Right lobe of liver (tissue), 6 donors: Measurements from ENCODE around the gene TSC22D4. TPM values are rescaled to one million over a fixed set of nuclear protein-coding genes. Genes with fewer than 3 reads are reported as not detected.

Source experiments
- ATAC-seq, 4 donors: fragments of 200-7000 bp; cut with Tn5 transposase; one replicate each; pipeline ENCODE4 v1.9.1; 2020; ENCODE audit warnings: mild to moderate bottlenecking in 4 of 4, moderate library complexity in 4 of 4
- DNase-seq, 3 donors: peaks; one replicate each; pipeline ENCODE4 v3.0.0-alpha.2; 2020
- H3K27ac ChIP-seq, 3 donors: fragments of 200-600 bp; one replicate each; pipeline ENCODE4 v1.8.0; 2022
- H3K27me3 ChIP-seq, 2 donors: fragments of 200-600 bp; one replicate each; pipeline ENCODE4 v1.8.0; 2022
- H3K36me3 ChIP-seq, 4 donors: fragments of 200-600 bp; sonication (generic) in 1 of 4; one replicate each; pipeline versions ENCODE4 v1.5.1 to v1.8.0; 2017 to 2022; ENCODE audit warnings: control low read depth in 1 of 4
- H3K4me1 ChIP-seq, 4 donors: fragments of 200-600 bp; sonication (generic) in 1 of 4; one replicate each; pipeline versions ENCODE4 v1.5.1 to v1.8.0; 2017 to 2022; ENCODE audit warnings: control low read depth in 1 of 4
- H3K4me3 ChIP-seq, 3 donors: fragments of 200-600 bp; one replicate each; pipeline ENCODE4 v1.8.0; 2022
- H3K9me3 ChIP-seq, 4 donors: fragments of 200-600 bp; sonication (generic) in 1 of 4; one replicate each; pipeline versions ENCODE4 v1.5.1 to v1.8.0; 2017 to 2022; ENCODE audit warnings: control low read depth in 1 of 4
- CTCF ChIP-seq, 4 donors: fragments of 200-600 bp in 3 of 4; fragments of 450-650 bp in 1 of 4; IDR thresholded peaks; one replicate each; pipeline versions ENCODE4 v1.5.1 to v1.8.0; 2016 to 2022; ENCODE audit warnings: antibody characterized with exemption in 4 of 4, mild to moderate bottlenecking in 2 of 4
- POLR2A ChIP-seq: fragments of 450-650 bp; IDR thresholded peaks from one replicate; pipeline ENCODE4 v1.6.1; 2017; ENCODE audit warnings: antibody characterized with exemption, mild to moderate bottlenecking
- WGBS: methylation state at CpG from one replicate; pipeline ENCODE4 v1.1.6; 2018; ENCODE audit warnings: low coverage, low lambda C conversion rate; ENCODE audit not compliant: insufficient coverage; ENCODE audit errors: missing lambda C conversion rate; 5-methylcytosine and 5-hydroxymethylcytosine counted together
- intact Hi-C, 2 donors: fragments of 100-400 bp; cut with DNase I; formaldehyde crosslinking; loops; one replicate each; pipeline versions ENCODE4 v1.11.2 to v1.14.1; 2022
- total RNA-seq, 6 experiments: library from RNA; depleted of rRNA in 2 of 6; stranded (reverse); fragments of >200 nt in 2 of 6; fragmentation: NEBNext Ultra II Directional in 3 of 6; extraction: Animal tissue kit (Norgen Biotek cat#: 25700) in 3 of 6; gene quantifications; one replicate each; pipeline versions ENCODE4 v1.1.0 to v1.2.4, GENCODE V29; 2016 to 2023
- donor health status: DM: no; HTN: yes; CAD: no.
- donor health status: DM: no; HTN: no; CAD: no.
- donor health status: DM: no; HTN: no; CAD: no.
- donor health status: DM: no; HTN: yes; CAD: no.
- donor health status: DM: no; HTN: yes; CAD: no.

TSC22D4 gene
- total RNA-seq, 6 experiments from 2014 or later, result 12.5 to 20.5 (median 17.0) TPM

GRCh38 chr7:100520138-100520537 is 41.1 kb upstream of the TSC22D4 start:
- DNase-seq, result no peak
- H3K4me1 ChIP-seq, result no peaks in the 10 kb centered on the region
- H3K36me3 ChIP-seq, result no peaks in the 10 kb centered on the region
- H3K27me3 ChIP-seq, result no peaks in the 10 kb centered on the region
- no peak for TF ChIP-seq CTCF (IDR thresholded peaks at IDR 0.05)
- TF ChIP-seq POLR2A, result no peak
- no peaks in the 10 kb centered on the region for H3K9me3 ChIP-seq
- ATAC-seq, result no peak
- 10% methylated on average over 1 of the region's 1 CpG for WGBS
- no peak overlapping the region for H3K27ac ChIP-seq
- H3K4me3 ChIP-seq, result no peak overlapping the region
- intact Hi-C loops, result no loop called here

GRCh38 chr7:100519580-100519979 is 40.6 kb upstream of the TSC22D4 start:
- H3K4me3 ChIP-seq, result no peak overlapping the region
- 95% methylated on average over 6 of the region's 6 CpGs for WGBS
- H3K27me3 ChIP-seq, result no peaks in the 10 kb centered on the region
- ATAC-seq (no peak), DNase-seq (no peak)
- H3K9me3 ChIP-seq, result no peaks in the 10 kb centered on the region
- intact Hi-C loops, result no loop called here
- TF ChIP-seq CTCF (IDR thresholded peaks at IDR 0.05) (no peak), POLR2A (no peak)
- H3K27ac ChIP-seq, result no peak overlapping the region
- H3K4me1 ChIP-seq, result no peaks in the 10 kb centered on the region
- no peaks in the 10 kb centered on the region for H3K36me3 ChIP-seq

GRCh38 chr7:100517305-100517704 is 38.3 kb upstream of the TSC22D4 start:
- Histone ChIP-seq H3K4me1 (no peaks in the 10 kb centered on the region), H3K9me3 (no peaks in the 10 kb centered on the region), H3K27me3 (no peaks in the 10 kb centered on the region), H3K4me3 (no peak overlapping the region), H3K36me3 (no peaks in the 10 kb centered on the region), H3K27ac (no peak overlapping the region)
- DNase-seq, result no peak
- intact Hi-C loops, result no loop called here
- ATAC-seq, result no peak
- no peak for TF ChIP-seq POLR2A
- no peak for TF ChIP-seq CTCF (IDR thresholded peaks at IDR 0.05)
- WGBS, result 100% methylated on average over 2 of the region's 2 CpGs

GRCh38 chr7:100516135-100516812 is 37.3 kb upstream of the TSC22D4 start:
- DNase-seq, result no peak
- no peak for ATAC-seq
- Histone ChIP-seq H3K27me3 (no peaks in the 10 kb centered on the region), H3K4me3 (no peak overlapping the region), H3K9me3 (no peaks in the 10 kb centered on the region), H3K27ac (no peak overlapping the region), H3K36me3 (no peaks in the 10 kb centered on the region), H3K4me1 (no peaks in the 10 kb centered on the region)
- no peak for TF ChIP-seq POLR2A
- no peak for TF ChIP-seq CTCF (IDR thresholded peaks at IDR 0.05)
- intact Hi-C loops, result no loop called here
- WGBS, result 69% methylated on average over 4 of the region's 4 CpGs
